HG02678 (cell line): Measurements from ENCODE around the gene VTA1.
A peak's percentile ranks its signal among the peaks of the same experiment; 100 is the strongest.
"Not testable (repeated sequence)": the region's sequence is repeated elsewhere in the genome, so short reads cannot be mapped to it uniquely, and the experiment has no call there.

ENCODE experiments used
- ATAC-seq: cut with Tn5 transposase; IDR thresholded peaks from one replicate; pipeline ENCODE4 v1.9.1; 2021; ENCODE audit warnings: mild to moderate bottlenecking, moderate library complexity; ENCODE audit not compliant: unreplicated experiment

The VTA1 gene

GRCh38 chr6:142223938-142224337 is 76.9 kb downstream of the VTA1 start:
- ATAC-seq = no peak

GRCh38 chr6:142225115-142225514 is 78.1 kb downstream of the VTA1 start:
- ATAC-seq = no peak

GRCh38 chr6:142225552-142225951 is 78.5 kb downstream of the VTA1 start:
- ATAC-seq = no peak

GRCh38 chr6:142226731-142227130 is 79.7 kb downstream of the VTA1 start:
- no peak for ATAC-seq

- not testable (repeated sequence) for ATAC-seq
These were observed 82.6 kb downstream of the VTA1 start for GRCh38 chr6:142229518-142230270.

- not testable (repeated sequence) for ATAC-seq
These were observed 85.4 kb downstream of the VTA1 start for GRCh38 chr6:142232206-142233044.

- no peak for ATAC-seq
These were observed 87.1 kb downstream of the VTA1 start for GRCh38 chr6:142233945-142234682.

GRCh38 chr6:142235272-142235671 is 88.2 kb downstream of the VTA1 start:
- ATAC-seq = no peak

- ATAC-seq = no peak
These were observed 88.7 kb downstream of the VTA1 start for GRCh38 chr6:142235791-142236190.

- ATAC-seq = no peak
These were observed 89.6 kb downstream of the VTA1 start for GRCh38 chr6:142236691-142237090.

GRCh38 chr6:142238881-142239280 is 91.8 kb downstream of the VTA1 start:
- no peak for ATAC-seq

- ATAC-seq = no peak
These were observed 93.1 kb downstream of the VTA1 start for GRCh38 chr6:142240179-142240578.

- ATAC-seq = no peak
These were observed 94.0 kb downstream of the VTA1 start for GRCh38 chr6:142241061-142241460.

- no peak for ATAC-seq
These were observed 95.2 kb downstream of the VTA1 start for GRCh38 chr6:142242269-142242668.

GRCh38 chr6:142246960-142247359 is 99.9 kb downstream of the VTA1 start:
- ATAC-seq = peak; percentile 58

GRCh38 chr6:142249266-142249665 is 102.2 kb downstream of the VTA1 start:
- no peak for ATAC-seq

GRCh38 chr6:142251930-142252445 is 104.9 kb downstream of the VTA1 start:
- ATAC-seq = no peak

GRCh38 chr6:142254513-142254912 is 107.5 kb downstream of the VTA1 start:
- no peak for ATAC-seq

- no peak for ATAC-seq
These were observed 108.7 kb downstream of the VTA1 start for GRCh38 chr6:142255785-142256184.

- ATAC-seq = no peak
These were observed 111.2 kb downstream of the VTA1 start for GRCh38 chr6:142258305-142258704.

- no peak for ATAC-seq
These were observed 111.7 kb downstream of the VTA1 start for GRCh38 chr6:142258757-142259156.
